GM18502 (cell line): ENCODE results near the gene ANTXRL.
"Not testable (repeated sequence)": the region's sequence is repeated elsewhere in the genome, so short reads cannot be mapped to it uniquely, and the experiment has no call there.

Source experiments
- ATAC-seq: cut with Tn5 transposase; IDR thresholded peaks from one replicate; pipeline ENCODE4 v1.9.1; 2021; ENCODE audit warnings: mild to moderate bottlenecking; ENCODE audit not compliant: unreplicated experiment, poor library complexity

The ANTXRL gene

DNA sequence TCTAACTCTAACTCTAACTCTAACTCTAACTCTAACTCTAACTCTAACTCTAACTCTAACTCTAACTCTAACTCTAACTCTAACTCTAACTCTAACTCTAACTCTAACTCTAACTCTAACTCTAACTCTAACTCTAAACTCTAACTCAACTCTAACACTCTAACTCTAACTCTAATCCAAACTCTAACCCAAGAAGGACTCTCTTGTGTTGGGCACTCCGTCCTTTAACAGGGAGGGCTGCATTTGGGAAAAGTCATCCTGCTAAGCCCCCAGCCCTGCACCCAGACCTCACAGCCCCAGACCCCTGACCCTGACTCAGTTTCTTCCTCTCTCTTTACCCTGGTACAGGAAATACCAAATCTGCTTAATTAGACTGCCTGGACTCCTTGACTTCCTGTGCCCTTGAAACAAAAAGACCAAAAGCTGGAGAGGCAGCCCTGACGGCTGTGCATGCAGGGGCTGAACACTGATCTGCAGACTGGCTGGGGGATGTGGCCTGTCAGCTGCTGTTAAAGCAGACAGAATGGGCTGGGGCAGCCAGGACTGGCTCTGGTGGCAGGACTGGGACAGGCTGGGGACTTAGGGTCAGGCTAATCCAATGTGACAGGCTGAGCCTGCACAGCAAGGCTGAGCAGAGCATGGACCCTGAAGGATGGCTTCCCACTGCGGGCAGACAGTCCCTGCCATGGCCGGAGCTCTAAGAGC, 14.8 kb upstream of the ANTXRL start:
- ATAC-seq: not testable (repeated sequence)

- ATAC-seq: no peak
Observed at GRCh38 chr10:46272863-46273415, 13.9 kb upstream of the ANTXRL start.

GRCh38 chr10:46273506-46274477, 13.0 kb upstream of the ANTXRL start:
- ATAC-seq: no peak

DNA sequence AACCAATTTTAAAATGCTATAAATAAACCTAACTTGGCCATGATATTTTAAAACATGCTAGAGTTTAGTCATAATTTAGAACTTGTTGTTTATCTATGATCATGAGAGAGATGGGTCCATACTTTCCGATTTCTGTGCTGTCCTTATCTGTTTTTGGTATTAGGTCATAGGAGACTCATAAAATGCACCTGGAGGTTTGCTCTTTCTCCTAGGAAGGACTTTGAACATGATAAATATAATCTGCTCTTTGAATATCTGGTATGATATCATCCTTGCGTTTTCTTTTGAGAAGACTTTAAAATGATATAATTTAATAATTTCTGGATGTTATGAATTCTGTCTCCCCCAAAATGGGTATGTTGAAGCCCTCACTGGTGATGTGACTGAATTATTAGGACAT, 9.0 kb upstream of the ANTXRL start:
- ATAC-seq: no peak

- ATAC-seq: not testable (repeated sequence)
Observed at GRCh38 chr10:46282421-46282831, 4.4 kb upstream of the ANTXRL start.

DNA sequence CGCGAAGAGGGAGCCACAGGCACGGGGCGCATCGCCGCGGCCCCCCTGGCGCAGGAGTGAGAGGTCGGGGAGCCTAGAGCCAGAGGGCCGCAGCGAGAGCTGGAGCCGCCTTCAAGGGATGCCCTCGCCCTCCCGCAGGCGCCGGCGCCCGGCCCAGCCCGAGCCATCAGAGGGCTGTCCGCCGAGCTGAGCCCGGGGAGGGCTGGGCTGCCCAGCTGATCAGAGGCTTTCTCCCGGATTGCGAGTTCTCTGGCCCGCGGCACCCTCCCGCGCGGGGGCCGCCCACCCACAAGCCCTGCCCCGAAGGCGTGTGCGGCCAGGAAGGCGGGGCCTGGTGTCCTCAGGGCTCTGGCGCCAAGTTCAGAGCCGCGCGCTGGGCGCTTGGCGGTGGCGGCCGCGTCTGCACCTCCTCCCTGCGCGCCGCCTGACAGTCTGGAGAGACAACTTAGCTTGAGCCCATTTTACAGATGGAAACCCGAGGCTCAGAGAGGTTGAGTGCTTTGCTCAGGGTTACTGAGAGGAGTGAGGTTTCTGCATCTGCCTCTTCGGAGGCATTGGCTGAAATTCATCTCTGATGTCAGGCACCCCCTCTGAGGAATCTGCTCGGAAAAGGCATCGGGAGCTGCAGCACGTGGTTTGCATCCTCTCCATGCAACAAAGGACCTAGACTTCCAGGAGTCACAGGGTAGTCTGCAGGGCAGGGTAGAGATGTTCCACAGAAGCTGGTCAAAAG, 3.8 kb upstream of the ANTXRL start:
- no peak for ATAC-seq

DNA sequence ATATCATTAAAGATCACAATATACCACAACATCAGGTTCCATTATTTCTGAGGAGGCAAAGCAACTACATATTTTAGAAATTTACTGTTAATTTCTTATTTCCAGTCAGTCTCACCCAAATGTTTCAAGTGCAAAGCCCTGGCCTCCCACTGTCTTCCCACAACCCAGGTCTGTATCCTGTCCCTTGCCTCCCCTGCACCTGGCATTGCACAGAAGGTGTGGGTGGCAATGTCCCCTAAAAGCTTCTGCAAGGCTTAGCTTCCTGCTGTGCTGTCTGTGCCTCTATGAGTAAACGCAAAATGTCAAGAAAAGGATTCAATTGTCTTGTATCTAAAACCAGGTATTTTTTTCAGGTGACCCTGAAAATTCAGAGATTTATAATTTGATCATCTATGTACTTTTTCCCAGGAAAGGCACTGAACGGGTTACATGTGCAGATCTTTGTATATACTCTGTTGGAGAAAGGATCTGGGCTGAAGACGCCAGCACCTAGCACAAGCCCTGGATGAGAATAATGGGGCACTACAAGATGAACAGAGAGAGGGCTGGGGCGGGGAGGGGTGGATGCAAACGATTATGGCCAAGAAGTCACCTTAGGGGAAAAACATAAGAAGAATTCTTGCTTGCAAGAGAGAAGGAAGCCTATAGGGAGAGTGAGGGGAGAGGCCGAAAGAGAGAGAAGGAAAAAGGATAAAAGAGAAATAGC, 3.1 kb upstream of the ANTXRL start:
- ATAC-seq: no peak

GRCh38 chr10:46284286-46285229, 2.2 kb upstream of the ANTXRL start:
- peak; percentile 93 for ATAC-seq

DNA sequence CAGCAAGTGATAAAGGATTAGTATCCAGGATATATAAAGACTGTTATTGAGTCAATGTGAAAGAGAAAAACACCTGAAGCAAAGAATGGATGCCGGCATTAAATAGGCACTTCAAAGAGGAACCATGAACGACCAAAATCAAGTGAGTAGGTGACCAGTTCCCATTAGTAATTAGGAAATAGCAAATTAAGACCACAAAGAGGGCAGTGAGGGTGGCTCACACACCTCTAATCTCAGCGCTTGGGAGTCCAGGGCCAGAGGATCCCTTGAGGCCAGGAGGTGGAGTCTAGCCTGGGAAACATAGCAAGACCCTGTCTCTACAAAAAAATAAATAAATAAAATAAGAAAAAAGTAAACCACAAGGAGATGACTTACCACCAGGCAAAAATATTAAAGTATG, 1.5 kb upstream of the ANTXRL start:
- no peak for ATAC-seq

GRCh38 chr10:46285966-46286620, 704 bp upstream of the ANTXRL start:
- ATAC-seq: no peak

DNA sequence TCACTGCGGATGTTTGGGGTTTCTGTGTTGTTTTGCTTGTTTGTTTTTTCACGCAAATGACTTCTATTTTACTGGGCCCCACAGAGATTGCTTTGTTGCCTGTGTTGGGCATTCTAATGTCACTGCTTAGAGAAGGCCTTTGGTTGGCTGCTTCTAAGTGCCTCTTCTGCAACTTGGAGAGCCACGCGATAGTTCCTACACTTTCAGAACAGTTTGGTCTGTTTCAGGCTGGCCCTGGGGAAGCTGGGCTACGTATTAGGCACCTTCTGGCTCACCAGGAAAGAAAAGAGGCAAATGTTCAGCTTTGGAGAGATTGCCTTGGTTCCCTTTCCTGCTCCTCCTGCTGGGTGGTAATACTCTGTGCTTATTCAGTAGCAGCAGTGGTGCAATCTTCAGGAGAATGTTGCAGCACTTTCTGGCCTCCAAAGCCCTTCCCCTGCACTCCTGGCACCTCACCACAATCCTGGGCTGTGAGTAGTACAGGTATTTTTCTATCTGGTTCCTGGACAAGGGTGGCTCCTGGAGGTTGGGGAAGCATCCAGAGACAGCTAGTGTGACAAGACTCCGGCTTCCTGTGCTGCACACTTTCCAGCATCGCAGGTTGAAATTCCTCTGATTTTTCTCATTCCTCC, 1.2 kb downstream of the ANTXRL start:
- ATAC-seq: no peak

DNA sequence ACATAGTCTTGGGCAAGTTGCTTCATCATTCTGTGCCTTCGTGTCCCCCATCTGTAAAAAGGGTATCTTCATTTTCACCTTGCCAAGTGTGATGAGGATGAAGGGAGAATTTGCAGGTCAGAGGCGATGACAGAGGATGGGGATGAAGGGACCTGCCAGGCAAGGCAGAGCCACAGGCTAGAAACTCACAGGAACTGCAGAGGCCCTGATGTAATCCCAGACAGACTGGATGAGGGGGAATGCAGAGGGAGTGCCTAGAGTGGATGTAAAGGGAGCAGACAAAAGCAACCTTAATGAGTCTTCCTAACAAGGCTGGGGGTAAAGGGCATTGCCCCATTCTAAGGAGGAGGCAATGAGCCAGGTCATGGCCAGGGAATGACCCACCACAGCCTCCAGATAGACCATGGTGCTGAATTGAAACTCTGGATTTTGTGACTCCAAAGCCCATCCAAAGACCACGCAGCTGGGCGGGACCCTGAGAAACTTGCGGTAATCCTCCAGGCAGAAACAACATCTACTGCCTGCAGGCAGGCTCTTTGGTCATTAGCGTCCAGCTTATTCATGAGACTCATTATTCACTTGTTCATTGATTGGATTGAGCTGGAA, 1.9 kb downstream of the ANTXRL start:
- ATAC-seq: no peak

DNA sequence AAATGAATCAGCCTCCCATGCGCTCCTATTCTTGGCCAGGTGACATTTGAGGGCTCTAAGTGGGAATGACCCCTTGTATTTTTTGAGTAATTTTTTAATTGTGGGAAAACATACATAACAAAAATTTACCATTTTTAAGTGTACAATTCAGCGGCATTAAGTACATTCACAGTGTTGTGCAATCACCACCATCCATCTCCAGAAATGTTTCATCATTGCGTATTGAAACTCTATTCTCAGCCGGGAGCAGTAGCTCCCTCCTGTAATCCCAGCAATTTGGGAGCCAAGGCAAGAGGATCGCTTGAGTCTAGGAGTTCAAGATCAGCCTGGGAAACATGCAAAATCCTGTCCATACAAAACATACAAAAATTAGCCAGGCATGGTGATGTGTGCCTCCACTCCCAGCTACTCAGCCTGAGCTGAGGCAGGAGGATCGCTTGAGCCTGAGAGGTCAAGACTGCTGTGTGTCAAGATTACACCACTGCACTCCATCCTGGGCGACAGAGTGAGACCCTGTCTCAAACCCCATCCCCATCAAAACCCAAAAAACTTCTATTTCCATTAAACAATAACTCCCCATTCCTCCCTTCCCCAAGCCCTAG, 2.5 kb downstream of the ANTXRL start:
- no peak for ATAC-seq

DNA sequence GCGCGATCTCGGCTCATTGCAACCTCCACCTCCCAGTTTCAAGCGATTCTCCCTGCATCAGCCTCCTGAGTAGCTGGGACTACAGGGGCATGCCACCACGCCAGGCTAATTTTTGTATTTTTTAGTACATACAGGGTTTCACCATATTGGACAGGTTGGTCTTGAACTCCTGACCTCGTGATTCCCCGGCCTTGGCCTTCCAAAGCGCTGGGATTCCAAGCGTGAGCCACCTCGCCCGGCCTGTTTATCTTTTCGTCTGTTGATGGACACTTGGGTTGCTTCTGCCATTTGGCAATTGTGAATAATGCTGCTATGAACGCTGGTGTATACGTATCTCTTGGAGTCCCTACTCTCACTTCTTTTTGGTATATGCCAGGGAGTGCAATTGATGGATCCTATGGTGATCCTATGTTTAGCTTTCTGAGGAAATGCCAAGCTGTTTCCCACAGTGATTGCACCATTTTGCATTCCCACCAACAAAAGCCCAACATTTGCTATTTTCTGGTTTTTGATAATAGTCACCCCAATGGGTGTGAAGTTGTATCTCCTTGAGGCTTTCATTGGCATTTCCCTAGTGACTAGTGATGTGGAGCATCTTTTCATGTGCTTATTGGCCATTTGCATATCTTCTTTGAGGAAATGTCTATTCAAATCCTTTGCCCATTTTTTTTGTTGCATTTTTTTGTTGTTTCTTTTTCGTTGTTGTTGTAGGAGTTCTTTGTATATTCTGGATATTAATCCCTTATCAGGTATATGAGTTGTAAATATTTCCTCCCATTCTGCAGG, 3.5 kb downstream of the ANTXRL start:
- no peak for ATAC-seq

DNA sequence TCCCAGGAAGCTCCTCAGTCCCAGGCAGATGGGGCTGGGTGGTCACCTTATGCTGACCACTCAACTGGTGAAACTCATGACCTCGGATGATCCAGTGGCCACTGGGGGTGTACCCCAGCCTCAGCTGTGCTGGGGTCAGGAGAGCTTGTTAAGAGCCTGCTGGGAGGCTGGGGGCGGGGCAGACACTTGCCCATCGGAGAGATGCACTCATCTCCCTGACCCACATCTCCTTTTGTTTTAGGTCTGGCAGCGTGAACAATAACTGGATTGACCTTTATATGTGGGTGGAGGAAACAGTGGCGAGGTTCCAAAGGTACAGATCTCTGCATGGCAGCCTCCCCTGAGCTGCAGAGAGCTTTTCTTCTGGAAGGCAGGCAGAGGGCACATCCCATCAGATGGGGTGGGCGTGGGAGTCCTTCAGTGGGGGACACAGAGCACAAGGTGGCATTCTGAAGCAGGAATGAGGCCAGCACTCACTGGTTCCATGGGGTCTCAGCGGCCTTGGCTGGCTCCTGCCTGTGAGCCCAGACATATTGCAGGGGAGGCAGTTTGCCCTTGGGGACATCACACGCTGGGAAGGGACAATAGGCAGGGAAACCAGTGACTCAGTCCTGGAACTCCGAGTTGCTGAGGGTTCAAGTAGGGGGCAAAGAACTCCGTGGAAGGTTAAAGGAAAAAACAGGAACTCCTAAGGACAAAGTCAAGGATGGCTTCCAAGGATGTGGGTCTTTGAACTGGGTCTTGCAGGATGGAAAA, 5.2 kb downstream of the ANTXRL start:
- no peak for ATAC-seq
